Heart right ventricle (tissue), 16 donors: ENCODE measurements around the gene PKHD1. TPM values are rescaled to one million over a fixed set of nuclear protein-coding genes. Genes with fewer than 3 reads are reported as not detected.

Source experiments
- ATAC-seq, 8 donors: fragments of 200-7000 bp; cut with Tn5 transposase; one replicate each; pipeline ENCODE4 v1.9.1; 2020; ENCODE audit warnings: mild to moderate bottlenecking in 8 of 8, moderate library complexity in 8 of 8, moderate number of reproducible peaks in 1 of 8
- DNase-seq, 2 donors: peaks; one replicate each; pipeline ENCODE4 v3.0.0-alpha.2; 2020
- H3K27ac ChIP-seq, 10 donors: fragments of 200-600 bp; sonication (generic) in 2 of 10; one replicate each; pipeline versions ENCODE4 v1.5.0 to v1.8.0; 2020 to 2022; ENCODE audit warnings: mild to moderate bottlenecking in 3 of 10
- H3K27me3 ChIP-seq, 7 donors: fragments of 200-600 bp; one replicate each; pipeline ENCODE4 v1.8.0; 2021 to 2022; ENCODE audit warnings: mild to moderate bottlenecking in 2 of 7
- H3K36me3 ChIP-seq, 9 donors: fragments of 200-600 bp; sonication (generic) in 1 of 9; one replicate each; pipeline versions ENCODE4 v1.5.0 to v1.8.0; 2020 to 2022; ENCODE audit warnings: mild to moderate bottlenecking in 2 of 9
- H3K4me1 ChIP-seq, 9 donors: fragments of 200-600 bp; sonication (generic) in 1 of 9; one replicate each; pipeline versions ENCODE4 v1.5.0 to v1.8.0; 2020 to 2022; ENCODE audit warnings: mild to moderate bottlenecking in 4 of 9
- H3K4me3 ChIP-seq, 10 donors: fragments of 200-600 bp; sonication (generic) in 2 of 10; one replicate each; pipeline versions ENCODE4 v1.5.0 to v1.8.0; 2020 to 2022; ENCODE audit warnings: mild to moderate bottlenecking in 7 of 10, moderate library complexity in 2 of 10
- H3K9me3 ChIP-seq, 11 donors: fragments of 200-600 bp in 10 of 11; sonication (generic) in 2 of 11; one replicate each; pipeline versions ENCODE4 v1.5.0 to v1.8.0; 2013 to 2022; ENCODE audit warnings: mild to moderate bottlenecking in 2 of 11, control low read depth in 1 of 11, moderate library complexity in 1 of 11
- CTCF ChIP-seq, 9 donors: fragments of 200-600 bp; sonication (generic) in 2 of 9; IDR thresholded peaks; one replicate each; pipeline versions ENCODE4 v1.5.0 to v1.8.0; 2021 to 2022; ENCODE audit warnings: antibody characterized with exemption in 9 of 9, mild to moderate bottlenecking in 5 of 9, moderate library complexity in 1 of 9
- WGBS, 2 donors: extraction: QIAGEN DNeasy Blood & Tissue Kit; methylation state at CpG; one replicate each; pipeline ENCODE4 v1.1.7; 2013; ENCODE audit warnings: inconsistent platforms in 1 of 2; 5-methylcytosine and 5-hydroxymethylcytosine counted together
- intact Hi-C, 10 donors: fragments of 100-400 bp; cut with DNase I; formaldehyde crosslinking; loops; one replicate each; pipeline versions ENCODE4 v1.11.1 to v1.14.2; 2022
- polyA plus RNA-seq, 2 donors: library from polyadenylated mRNA; stranded (reverse); fragments of 200-250 nt; gene quantifications; one replicate each; pipeline ENCODE4 v1.2.3, GENCODE V29; 2013
- total RNA-seq, 10 donors: library from RNA; stranded (reverse); fragmentation: NEBNext Ultra II Directional in 3 of 10; extraction: Animal tissue kit (Norgen Biotek cat#: 25700) in 3 of 10; gene quantifications; one replicate each; pipeline versions ENCODE4 v1.2.1 to v1.2.4, GENCODE V29; 2021 to 2023
- donor health status: Arrhythmogenic right ventricular cardiomyopathy.
- donor health status: ischemic (EF 13 %, LVEDD 7.1; RV severe dilation, severe dysfunction).
- donor health status: healthy with polysubstance abuse.
- donor health status: DM: no; HTN: yes; CAD: no.
- donor health status: DM: no; HTN: no; CAD: no.
- donor health status: ischemic (EF 25% LVEDD 6.9; RV normal size, moderate dysfunction).
- donor health status: ischemic (EF 25% LVEDD 5.7; RV mildly dilated, moderate dysfunction).
- donor health status: healthy.
- donor health status: DM: yes; HTN: yes; CAD: no.
- donor health status: Ischemic cardiomyopathy.
- donor health status: ischemic (EF 35%, LVEDD 5.7; RV mildly dilated, moderate dysfunction).
- donor health status: nonischemic (EF 11% LVEDD 7.7; RV severe dilation, severe dysfunction).
- donor health status: DM: yes; HTN: yes; CAD: no.
- donor health status: PGD.
- donor health status: ischemic (EF 29% LVEDD 5.4; RV normal size, mild dysfunction).
- donor health status: nonischemic (EF 23%, LVEDD 6.1; RV moderate dilation, normal function).

Gene PKHD1
- total and polyA plus RNA-seq, 12 donors = under 0.01 to 0.07 (median 0.02) TPM; not detected in 7

- 81 to 83% methylated on average over 5 of the region's 5 CpGs for WGBS, 2 donors
- H3K9me3 ChIP-seq = no peaks in the 10 kb centered on the region
- no peak for TF ChIP-seq CTCF (IDR thresholded peaks at IDR 0.05)
Measured at GRCh38 chr6:52045033-52045432, 42.4 kb downstream of the PKHD1 start.

GRCh38 chr6:52042141-52042885 lies 45.1 kb downstream of the PKHD1 start:
- H3K4me3 ChIP-seq = no peak overlapping the region
- H3K4me1 ChIP-seq = no peaks in the 10 kb centered on the region
- ATAC-seq = no peak
- H3K36me3 ChIP-seq = no peaks in the 10 kb centered on the region
- peaks cover 0 to 6% (median 0%) of the 10 kb centered on the region in 7 donors for H3K27me3 ChIP-seq
- 76 to 81% methylated on average over 2 of the region's 2 CpGs for WGBS, 2 donors
- no peak overlapping the region for H3K27ac ChIP-seq
- intact Hi-C loops = no loop called here
- DNase-seq = no peak
- no peaks in the 10 kb centered on the region for H3K9me3 ChIP-seq
- no peak for TF ChIP-seq CTCF (IDR thresholded peaks at IDR 0.05)

More at GRCh38 chr6:52045033-52045432, 42.4 kb downstream of the PKHD1 start:
- DNase-seq (no peak), ATAC-seq (no peak)
- Histone ChIP-seq H3K4me1 (no peaks in the 10 kb centered on the region), H3K4me3 (no peak overlapping the region), H3K27ac (no peak overlapping the region), H3K36me3 (no peaks in the 10 kb centered on the region), H3K27me3 (peaks cover 0 to 13% (median 6%) of the 10 kb centered on the region in 7 donors)
- intact Hi-C loops = no loop called here

GRCh38 chr6:52041134-52041533 lies 46.3 kb downstream of the PKHD1 start:
- no peak for ATAC-seq
- Histone ChIP-seq H3K9me3 (no peaks in the 10 kb centered on the region), H3K36me3 (no peaks in the 10 kb centered on the region), H3K27me3 (peaks cover 0 to 6% (median 0%) of the 10 kb centered on the region in 7 donors), H3K4me3 (no peak overlapping the region), H3K4me1 (no peaks in the 10 kb centered on the region), H3K27ac (no peak overlapping the region)
- intact Hi-C loops = no loop called here
- DNase-seq = no peak
- TF ChIP-seq CTCF (IDR thresholded peaks at IDR 0.05) = no peak

- intact Hi-C loops = loop anchor here in 6 of 10 donors (10.0 kb wide), 2 partner anchors 173 to 1903 kb away; no protein-coding TSS in a partner anchor
- Histone ChIP-seq H3K9me3 (peaks cover 0 to 7% (median 0%) of the 10 kb centered on the region in 11 donors), H3K4me1 (no peaks in the 10 kb centered on the region), H3K27ac (no peak overlapping the region), H3K36me3 (no peaks in the 10 kb centered on the region), H3K4me3 (no peak overlapping the region), H3K27me3 (peaks cover 0 to 22% (median 7%) of the 10 kb centered on the region in 7 donors)
- no peak for TF ChIP-seq CTCF (IDR thresholded peaks at IDR 0.05)
- DNase-seq = no peak
- no peak for ATAC-seq
- WGBS, 2 donors = 41 to 42% methylated on average over 2 of the region's 2 CpGs
Measured at GRCh38 chr6:52027699-52028098, 59.7 kb downstream of the PKHD1 start.
